Testis (tissue), 3 donors: Measurements from ENCODE around the gene MANBA. TPM values are rescaled to one million over a fixed set of nuclear protein-coding genes. Genes with fewer than 3 reads are reported as not detected.
"Not testable (repeated sequence)": the region's sequence is repeated elsewhere in the genome, so short reads cannot be mapped to it uniquely, and the experiment has no call there.

ENCODE experiments used
- DNase-seq: peaks from one replicate; pipeline ENCODE4 v3.0.0-alpha.2; 2019
- H3K27ac ChIP-seq, 2 donors: fragments of 200-600 bp; sonication (generic); one replicate each; pipeline ENCODE4 v1.5.1; 2019
- H3K27me3 ChIP-seq: fragments of 200-600 bp; sonication (generic); one replicate; pipeline ENCODE4 v1.5.1; 2019
- H3K36me3 ChIP-seq: fragments of 200-600 bp; sonication (generic); one replicate; pipeline ENCODE4 v1.5.1; 2017; ENCODE audit warnings: low read depth; ENCODE audit errors: missing control alignments
- H3K4me1 ChIP-seq: fragments of 200-600 bp; sonication (generic); one replicate; pipeline ENCODE4 v1.5.1; 2019
- H3K4me3 ChIP-seq, 2 donors: fragments of 200-600 bp; sonication (generic); one replicate each; pipeline ENCODE4 v1.5.1; 2017 to 2019
- H3K9me3 ChIP-seq: fragments of 200-600 bp; sonication (generic); one replicate; pipeline ENCODE4 v1.5.1; 2017
- CTCF ChIP-seq, 3 experiments: fragments of 450-650 bp in 2 of 3; fragments of 200-600 bp in 1 of 3; sonication (generic) in 1 of 3; IDR thresholded peaks; one replicate each; pipeline ENCODE4 v1.5.1; 2016 to 2019; ENCODE audit warnings: antibody characterized with exemption in 3 of 3, mild to moderate bottlenecking in 2 of 3, moderate library complexity in 1 of 3
- POLR2A ChIP-seq: fragments of 450-650 bp; IDR thresholded peaks from one replicate; pipeline ENCODE4 v1.6.1; 2017; ENCODE audit warnings: antibody characterized with exemption, mild to moderate bottlenecking, moderate library complexity
- WGBS, 2 donors: methylation state at CpG; one replicate each; pipeline ENCODE4 v1.1.5; 2018; 5-methylcytosine and 5-hydroxymethylcytosine counted together
- intact Hi-C: fragments of 100-400 bp; cut with DNase I; formaldehyde crosslinking; loops from one replicate; pipeline ENCODE4 v1.15.1; 2023; ENCODE audit warnings: low total_unique reads
- polyA plus RNA-seq: library from polyadenylated mRNA; stranded (reverse); fragments of 350-450 nt; fragmentation: Illumina TruSeq; extraction: RNeasy Lipid Tissue Mini Kit (QIAGEN cat#74804); gene quantifications from one replicate; pipeline ENCODE4 v1.2.3, GENCODE V29; 2014; ENCODE audit warnings: low read depth, low replicate concordance; ENCODE audit not compliant: insufficient read depth
- total RNA-seq, 2 donors: library from RNA; depleted of rRNA; stranded (reverse); fragments of >200 nt; gene quantifications; one replicate each; pipeline ENCODE4 v1.2.3, GENCODE V29; 2016

MANBA gene
- total and polyA plus RNA-seq, 3 donors from 2014 or later, result 9.2 to 22.7 (median 13.6) TPM

GRCh38 chr4:102726068-102726467 is 34.7 kb downstream of the MANBA start:
- no peaks in the 10 kb centered on the region for H3K27me3 ChIP-seq
- no peaks in the 10 kb centered on the region for H3K9me3 ChIP-seq
- H3K4me3 ChIP-seq, result no peak overlapping the region
- no peak for DNase-seq
- no peak for TF ChIP-seq POLR2A
- no peak for TF ChIP-seq CTCF (IDR thresholded peaks at IDR 0.05)
- no peaks in the 10 kb centered on the region for H3K36me3 ChIP-seq
- intact Hi-C loops, result no loop called here
- H3K27ac ChIP-seq, result no peak overlapping the region
- H3K4me1 ChIP-seq, result no peaks in the 10 kb centered on the region

- TF ChIP-seq POLR2A (no peak), CTCF (IDR thresholded peaks at IDR 0.05) (no peak)
- WGBS, 2 donors, result 69 to 82% methylated on average over 3 of the region's 3 CpGs
- Histone ChIP-seq H3K36me3 (no peaks in the 10 kb centered on the region), H3K4me3 (no peak overlapping the region), H3K4me1 (no peaks in the 10 kb centered on the region), H3K27ac (no peak overlapping the region), H3K27me3 (no peaks in the 10 kb centered on the region), H3K9me3 (no peaks in the 10 kb centered on the region)
- intact Hi-C loops, result no loop called here
- DNase-seq, result no peak
Observed at GRCh38 chr4:102725229-102725628, 35.5 kb downstream of the MANBA start.

GRCh38 chr4:102723511-102723910 is 37.3 kb downstream of the MANBA start:
- no peaks in the 10 kb centered on the region for H3K36me3 ChIP-seq
- no peak for DNase-seq
- no peak overlapping the region for H3K27ac ChIP-seq
- no peaks in the 10 kb centered on the region for H3K9me3 ChIP-seq
- H3K4me3 ChIP-seq, result no peak overlapping the region
- TF ChIP-seq CTCF (IDR thresholded peaks at IDR 0.05), result no peak
- TF ChIP-seq POLR2A, result no peak
- no peaks in the 10 kb centered on the region for H3K27me3 ChIP-seq
- intact Hi-C loops, result no loop called here
- H3K4me1 ChIP-seq, result no peaks in the 10 kb centered on the region

GRCh38 chr4:102722740-102723139 is 38.0 kb downstream of the MANBA start:
- H3K36me3 ChIP-seq, result no peaks in the 10 kb centered on the region
- no peaks in the 10 kb centered on the region for H3K27me3 ChIP-seq
- WGBS, 2 donors, result 93 to 95% methylated on average over 8 of the region's 8 CpGs
- H3K27ac ChIP-seq, result no peak overlapping the region
- intact Hi-C loops, result no loop called here
- no peaks in the 10 kb centered on the region for H3K4me1 ChIP-seq
- DNase-seq, result no peak
- H3K9me3 ChIP-seq, result no peaks in the 10 kb centered on the region
- H3K4me3 ChIP-seq, result no peak overlapping the region
- TF ChIP-seq CTCF (IDR thresholded peaks at IDR 0.05) (no peak), POLR2A (no peak)

- H3K27me3 ChIP-seq, H3K4me3 ChIP-seq, H3K4me1 ChIP-seq, H3K9me3 ChIP-seq, H3K36me3 ChIP-seq, DNase-seq, intact Hi-C loops, H3K27ac ChIP-seq: not testable (repeated sequence)
- 89 to 90% methylated on average over 9 of the region's 9 CpGs for WGBS, 2 donors
Observed at GRCh38 chr4:102718833-102719575, 41.8 kb downstream of the MANBA start.
